ENCODE results near the gene SWSAP1. TPM values are rescaled to one million over a fixed set of nuclear protein-coding genes. Genes with fewer than 3 reads are reported as not detected.
"Not testable (repeated sequence)": the region's sequence is repeated elsewhere in the genome, so short reads cannot be mapped to it uniquely, and the experiment has no call there.

SWSAP1 gene
- total RNA-seq, 1 experiment from 2014 or later: 3.0 TPM

DNA sequence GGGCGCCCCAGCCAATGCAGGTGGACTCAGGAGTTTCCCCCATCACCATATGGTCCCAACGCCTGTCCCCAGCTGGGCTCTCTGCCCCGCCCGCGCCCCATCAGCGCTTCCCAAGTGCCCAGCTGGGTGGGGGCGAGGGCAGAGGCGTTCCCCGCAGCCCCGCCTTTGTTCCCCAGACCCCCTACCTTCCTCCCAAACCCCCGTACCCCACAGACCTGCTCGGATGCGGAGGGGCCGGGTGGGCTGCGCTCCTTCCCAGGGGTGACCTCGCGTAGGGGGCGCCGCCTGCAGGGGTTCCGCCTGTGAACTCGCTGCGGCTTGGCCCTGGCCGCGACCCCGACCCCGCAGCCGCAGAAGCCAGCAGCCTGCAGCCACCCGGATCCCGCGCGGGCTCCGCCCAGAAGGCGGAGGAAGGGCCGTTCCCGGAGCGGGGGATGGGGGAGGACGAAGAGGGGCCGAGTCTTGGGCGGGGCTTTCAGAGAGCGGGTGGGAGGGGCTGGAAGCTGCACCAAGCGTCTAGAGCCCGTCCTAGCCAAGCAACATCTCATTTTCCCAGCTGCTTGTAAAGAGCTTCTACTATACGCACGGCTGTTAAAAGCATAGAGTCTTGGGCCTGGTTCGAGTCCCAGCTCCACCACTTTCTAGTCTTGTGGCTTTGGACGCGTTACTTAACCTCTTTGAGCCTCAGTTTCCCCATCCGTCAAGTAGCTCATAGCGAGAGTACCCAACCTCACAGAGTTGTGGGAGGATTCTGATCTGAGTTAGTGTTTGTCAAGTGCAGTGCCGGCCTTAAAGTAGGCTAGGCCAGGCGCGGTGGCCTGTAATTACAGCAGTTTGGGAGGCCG lies 35.0 kb upstream of the SWSAP1 start, which contains the start of gene RAB3D (continued):
- no peak for TF ChIP-seq NR1H2 (CRISPR knock-in tag; IDR thresholded peaks at IDR 0.05)
- TF ChIP-seq, protein P1, sequence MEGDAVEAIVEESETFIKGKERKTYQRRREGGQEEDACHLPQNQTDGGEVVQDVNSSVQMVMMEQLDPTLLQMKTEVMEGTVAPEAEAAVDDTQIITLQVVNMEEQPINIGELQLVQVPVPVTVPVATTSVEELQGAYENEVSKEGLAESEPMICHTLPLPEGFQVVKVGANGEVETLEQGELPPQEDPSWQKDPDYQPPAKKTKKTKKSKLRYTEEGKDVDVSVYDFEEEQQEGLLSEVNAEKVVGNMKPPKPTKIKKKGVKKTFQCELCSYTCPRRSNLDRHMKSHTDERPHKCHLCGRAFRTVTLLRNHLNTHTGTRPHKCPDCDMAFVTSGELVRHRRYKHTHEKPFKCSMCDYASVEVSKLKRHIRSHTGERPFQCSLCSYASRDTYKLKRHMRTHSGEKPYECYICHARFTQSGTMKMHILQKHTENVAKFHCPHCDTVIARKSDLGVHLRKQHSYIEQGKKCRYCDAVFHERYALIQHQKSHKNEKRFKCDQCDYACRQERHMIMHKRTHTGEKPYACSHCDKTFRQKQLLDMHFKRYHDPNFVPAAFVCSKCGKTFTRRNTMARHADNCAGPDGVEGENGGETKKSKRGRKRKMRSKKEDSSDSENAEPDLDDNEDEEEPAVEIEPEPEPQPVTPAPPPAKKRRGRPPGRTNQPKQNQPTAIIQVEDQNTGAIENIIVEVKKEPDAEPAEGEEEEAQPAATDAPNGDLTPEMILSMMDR (IDR thresholded peaks at IDR 0.05): no peak
- TF ChIP-seq ZNF396 (CRISPR knock-in tag; IDR thresholded peaks at IDR 0.05; ENCODE audit: borderline replicate concordance): no peak
- no peak for TF ChIP-seq KAT7 (CRISPR knock-in tag; IDR thresholded peaks at IDR 0.05; ENCODE audit: borderline replicate concordance)
- TF ChIP-seq ERG (CRISPR knock-in tag; IDR thresholded peaks at IDR 0.05): no peak
- no peak for TF ChIP-seq E2F1 (CRISPR knock-in tag; IDR thresholded peaks at IDR 0.05)
- peak; percentile 62; the same call in 1 of the 2 replicates for TF ChIP-seq ARID4B (CRISPR knock-in tag; IDR thresholded peaks at IDR 0.05; ENCODE audit: borderline replicate concordance)
- TF ChIP-seq SP1 (CRISPR knock-in tag; conservative IDR thresholded peaks at IDR 0.05): peak; percentile 92
- 0 out of 2 replicates have a peak, but pooled peaks have one; percentile 58 for TF ChIP-seq ESRRA (CRISPR knock-in tag; IDR thresholded peaks at IDR 0.05; ENCODE audit: borderline replicate concordance)
- peak; percentile 47; the same call in 1 of the 2 replicates for TF ChIP-seq FOXK1 (CRISPR knock-in tag; IDR thresholded peaks at IDR 0.05)

GRCh38 chr19:11340099-11340467 lies 34.4 kb upstream of the SWSAP1 start:
- ATAC-seq: not testable (repeated sequence)
- peaks cover 17% of the 10 kb centered on the region for H3K36me3 Mint-ChIP-seq

DNA sequence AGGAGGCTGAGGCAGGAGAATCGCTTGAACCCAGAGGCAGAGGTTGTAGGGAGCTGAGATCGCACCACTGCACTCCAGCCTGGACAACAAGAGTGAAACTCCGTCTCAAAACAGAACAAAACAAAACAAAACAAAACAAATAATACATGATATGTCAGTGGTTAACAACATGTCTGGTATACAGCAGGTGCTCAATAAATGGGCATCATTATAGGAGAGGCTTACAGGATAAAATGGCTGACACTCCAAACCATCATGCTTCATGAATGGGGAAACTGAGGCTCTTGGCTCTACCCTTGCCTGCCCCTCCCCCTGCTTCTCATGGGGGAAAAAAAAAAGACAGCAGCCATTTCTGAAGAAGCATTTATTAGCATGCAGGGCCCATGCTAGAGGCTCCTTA lies 32.0 kb upstream of the SWSAP1 start:
- ATAC-seq (no peak), DNase-seq (ENCODE audit: low spot score) (no peak)
- CTCF ChIA-PET: no interaction called here
- Mint-ChIP-seq H3K4me3 (no peak overlapping the region), H3K36me3 (peaks cover 5% of the 10 kb centered on the region; the same call in 1 of the 2 replicates), H3K27ac (no peak overlapping the region), H3K9me3 (no peaks in the 10 kb centered on the region), H3K4me1 (peaks cover 27% of the 10 kb centered on the region), H3K27me3 (ENCODE audit: low read depth) (peaks cover 2% of the 10 kb centered on the region; the same call in 1 of the 2 replicates)
- POLR2A ChIA-PET: interaction anchor here (0.7 kb wide), 1 partner anchor 20 kb away, joined by 5 read pairs; no protein-coding TSS in a partner anchor
- TF ChIP-seq ZNF121 (CRISPR knock-in tag; IDR thresholded peaks at IDR 0.05): no peak
- no peak for TF ChIP-seq TCF7 (CRISPR knock-in tag; IDR thresholded peaks at IDR 0.05; ENCODE audit: low read depth)
- no peak for TF ChIP-seq JAZF1 (CRISPR knock-in tag; IDR thresholded peaks at IDR 0.05)
- TF ChIP-seq E2F5 (CRISPR knock-in tag; IDR thresholded peaks at IDR 0.05): no peak
- no peak for TF ChIP-seq EMX1 (CRISPR knock-in tag; IDR thresholded peaks at IDR 0.05)
- TF ChIP-seq GABPB1 (CRISPR knock-in tag; IDR thresholded peaks at IDR 0.05): no peak
- TF ChIP-seq E2F1 (CRISPR knock-in tag; IDR thresholded peaks at IDR 0.05): no peak
- TF ChIP-seq, protein P2, sequence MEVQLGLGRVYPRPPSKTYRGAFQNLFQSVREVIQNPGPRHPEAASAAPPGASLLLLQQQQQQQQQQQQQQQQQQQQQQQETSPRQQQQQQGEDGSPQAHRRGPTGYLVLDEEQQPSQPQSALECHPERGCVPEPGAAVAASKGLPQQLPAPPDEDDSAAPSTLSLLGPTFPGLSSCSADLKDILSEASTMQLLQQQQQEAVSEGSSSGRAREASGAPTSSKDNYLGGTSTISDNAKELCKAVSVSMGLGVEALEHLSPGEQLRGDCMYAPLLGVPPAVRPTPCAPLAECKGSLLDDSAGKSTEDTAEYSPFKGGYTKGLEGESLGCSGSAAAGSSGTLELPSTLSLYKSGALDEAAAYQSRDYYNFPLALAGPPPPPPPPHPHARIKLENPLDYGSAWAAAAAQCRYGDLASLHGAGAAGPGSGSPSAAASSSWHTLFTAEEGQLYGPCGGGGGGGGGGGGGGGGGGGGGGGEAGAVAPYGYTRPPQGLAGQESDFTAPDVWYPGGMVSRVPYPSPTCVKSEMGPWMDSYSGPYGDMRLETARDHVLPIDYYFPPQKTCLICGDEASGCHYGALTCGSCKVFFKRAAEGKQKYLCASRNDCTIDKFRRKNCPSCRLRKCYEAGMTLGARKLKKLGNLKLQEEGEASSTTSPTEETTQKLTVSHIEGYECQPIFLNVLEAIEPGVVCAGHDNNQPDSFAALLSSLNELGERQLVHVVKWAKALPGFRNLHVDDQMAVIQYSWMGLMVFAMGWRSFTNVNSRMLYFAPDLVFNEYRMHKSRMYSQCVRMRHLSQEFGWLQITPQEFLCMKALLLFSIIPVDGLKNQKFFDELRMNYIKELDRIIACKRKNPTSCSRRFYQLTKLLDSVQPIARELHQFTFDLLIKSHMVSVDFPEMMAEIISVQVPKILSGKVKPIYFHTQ (CRISPR knock-in tag; IDR thresholded peaks at IDR 0.05): no peak

More at GRCh38 chr19:11340099-11340467, 34.4 kb upstream of the SWSAP1 start:
- peak overlapping the region; percentile 41; the same call in 1 of the 2 replicates for H3K27ac Mint-ChIP-seq
- not testable (repeated sequence) for H3K9me3 Mint-ChIP-seq; H3K4me1 Mint-ChIP-seq; DNase-seq (ENCODE audit: low spot score); H3K27me3 Mint-ChIP-seq (ENCODE audit: low read depth)
- CTCF ChIA-PET: interaction anchor here (0.9 to 3.0 kb wide), 9 partner anchors 18 to 142 kb away, joined by 4 to 37 read pairs (median 11); partner anchors contain the start of genes EPOR, PRKCSH and SWSAP1
- peak; percentile 88 for TF ChIP-seq ZNF121 (CRISPR knock-in tag; IDR thresholded peaks at IDR 0.05)
- POLR2A ChIA-PET: interaction anchor here (0.7 to 1.2 kb wide), 4 partner anchors 22 to 82 kb away, joined by 3 to 8 read pairs (median 3); partner anchors contain the start of gene SWSAP1
- peak overlapping the region; percentile 81 for H3K4me3 Mint-ChIP-seq

All from WTC11 (cell line).